ENCODE data around the gene RNF180. TPM values are rescaled to one million over a fixed set of nuclear protein-coding genes. Genes with fewer than 3 reads are reported as not detected.

RNF180 gene
- total and polyA plus RNA-seq, 8 donors = 9.7 to 14.6 (median 12.2) TPM

DNA sequence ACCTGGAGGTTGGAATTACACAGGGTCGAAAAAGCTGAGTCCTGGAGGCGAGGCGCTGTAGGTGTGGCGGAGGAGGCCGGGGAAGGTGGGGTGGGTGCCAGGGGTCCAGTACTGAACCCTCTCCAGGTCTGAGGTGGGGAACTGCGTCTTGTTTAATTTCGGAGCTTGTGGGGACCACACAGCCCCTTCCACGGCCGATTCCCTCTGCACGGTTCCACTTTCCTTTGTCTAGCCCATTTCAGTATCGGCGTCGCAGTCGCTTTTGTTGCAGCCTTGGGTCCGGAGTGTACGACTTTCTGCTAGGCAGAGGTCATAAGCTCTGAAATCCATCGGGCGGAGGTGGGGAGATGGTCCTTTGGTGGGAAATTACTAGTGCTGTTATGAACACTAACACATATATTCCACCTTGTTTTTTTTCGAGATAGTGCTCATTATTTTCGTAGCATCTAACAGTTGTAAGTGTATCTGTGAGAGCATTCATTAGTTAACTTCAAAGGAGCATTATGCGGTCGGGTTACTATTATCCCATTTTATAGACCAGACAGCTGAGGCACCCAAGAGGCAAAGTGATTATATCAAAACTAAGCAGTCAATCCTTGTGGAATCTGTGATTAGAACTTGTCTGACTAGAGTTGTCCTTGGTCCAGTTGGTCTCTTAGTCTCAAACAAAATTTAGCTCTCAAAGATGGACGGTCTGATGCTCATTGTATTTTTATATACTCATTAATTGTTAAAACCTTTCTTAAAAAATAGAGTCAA, 737 bp downstream of the RNF180 start:
- DNase-seq = peak in 2 of 4 donors; percentile 40 to 44
- H3K4me3 ChIP-seq = peak overlapping the region; percentile 46 to 56
- intact Hi-C loops (cut with DNase I) = no loop called here
- no peaks in the 10 kb centered on the region for H3K36me3 ChIP-seq
- TF ChIP-seq, protein P1, sequence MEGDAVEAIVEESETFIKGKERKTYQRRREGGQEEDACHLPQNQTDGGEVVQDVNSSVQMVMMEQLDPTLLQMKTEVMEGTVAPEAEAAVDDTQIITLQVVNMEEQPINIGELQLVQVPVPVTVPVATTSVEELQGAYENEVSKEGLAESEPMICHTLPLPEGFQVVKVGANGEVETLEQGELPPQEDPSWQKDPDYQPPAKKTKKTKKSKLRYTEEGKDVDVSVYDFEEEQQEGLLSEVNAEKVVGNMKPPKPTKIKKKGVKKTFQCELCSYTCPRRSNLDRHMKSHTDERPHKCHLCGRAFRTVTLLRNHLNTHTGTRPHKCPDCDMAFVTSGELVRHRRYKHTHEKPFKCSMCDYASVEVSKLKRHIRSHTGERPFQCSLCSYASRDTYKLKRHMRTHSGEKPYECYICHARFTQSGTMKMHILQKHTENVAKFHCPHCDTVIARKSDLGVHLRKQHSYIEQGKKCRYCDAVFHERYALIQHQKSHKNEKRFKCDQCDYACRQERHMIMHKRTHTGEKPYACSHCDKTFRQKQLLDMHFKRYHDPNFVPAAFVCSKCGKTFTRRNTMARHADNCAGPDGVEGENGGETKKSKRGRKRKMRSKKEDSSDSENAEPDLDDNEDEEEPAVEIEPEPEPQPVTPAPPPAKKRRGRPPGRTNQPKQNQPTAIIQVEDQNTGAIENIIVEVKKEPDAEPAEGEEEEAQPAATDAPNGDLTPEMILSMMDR (IDR thresholded peaks at IDR 0.05) = no peak
- H3K27me3 ChIP-seq = peaks cover 4 to 45% of the 10 kb centered on the region in 2 donors
- H3K27ac ChIP-seq = peak overlapping the region; percentile 75 to 79
- H3K4me1 ChIP-seq = peaks cover 0 to 3% of the 10 kb centered on the region in 2 donors
- H3K9me3 ChIP-seq = no peaks in the 10 kb centered on the region
- peak; percentile 50 for ATAC-seq

DNA sequence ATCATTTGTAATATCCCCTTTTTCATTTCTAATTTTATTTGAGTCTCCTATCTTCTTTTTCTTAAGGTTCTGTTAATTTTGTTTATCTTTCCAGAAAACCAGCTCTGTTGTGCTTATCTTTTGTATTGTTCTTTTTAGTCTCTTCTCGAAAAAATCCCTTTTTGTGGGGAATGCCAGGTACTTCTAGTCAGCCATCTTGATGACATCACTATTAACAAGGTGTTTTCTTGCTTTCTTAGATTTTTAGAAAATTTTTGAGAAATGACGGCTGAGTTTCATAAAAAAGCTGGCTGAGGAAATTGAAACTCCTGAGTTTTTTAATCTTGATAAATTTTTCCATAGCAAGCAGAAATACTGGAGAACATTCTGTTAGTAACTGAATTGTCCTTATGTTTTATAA, 10.7 kb downstream of the RNF180 start:
- Histone ChIP-seq H3K27me3 (no peaks in the 10 kb centered on the region), H3K9me3 (peaks cover 0 to 2% of the 10 kb centered on the region in 2 donors), H3K27ac (no peak overlapping the region), H3K4me1 (no peaks in the 10 kb centered on the region), H3K36me3 (no peaks in the 10 kb centered on the region), H3K4me3 (no peak overlapping the region)
- DNase-seq = no peak
- no peak for ATAC-seq
- intact Hi-C loops (cut with DNase I) = no loop called here
- TF ChIP-seq, protein P1 (IDR thresholded peaks at IDR 0.05) = no peak

GRCh38 chr5:64180661-64181343, 15.2 kb downstream of the RNF180 start:
- intact Hi-C loops (cut with DNase I) = no loop called here
- ATAC-seq (no peak), DNase-seq (no peak)
- H3K4me3 ChIP-seq = no peak overlapping the region
- TF ChIP-seq, protein P1 (IDR thresholded peaks at IDR 0.05) = no peak
- H3K4me1 ChIP-seq = no peaks in the 10 kb centered on the region
- H3K27ac ChIP-seq = no peak overlapping the region
- no peaks in the 10 kb centered on the region for H3K27me3 ChIP-seq
- no peaks in the 10 kb centered on the region for H3K9me3 ChIP-seq
- no peaks in the 10 kb centered on the region for H3K36me3 ChIP-seq

DNA sequence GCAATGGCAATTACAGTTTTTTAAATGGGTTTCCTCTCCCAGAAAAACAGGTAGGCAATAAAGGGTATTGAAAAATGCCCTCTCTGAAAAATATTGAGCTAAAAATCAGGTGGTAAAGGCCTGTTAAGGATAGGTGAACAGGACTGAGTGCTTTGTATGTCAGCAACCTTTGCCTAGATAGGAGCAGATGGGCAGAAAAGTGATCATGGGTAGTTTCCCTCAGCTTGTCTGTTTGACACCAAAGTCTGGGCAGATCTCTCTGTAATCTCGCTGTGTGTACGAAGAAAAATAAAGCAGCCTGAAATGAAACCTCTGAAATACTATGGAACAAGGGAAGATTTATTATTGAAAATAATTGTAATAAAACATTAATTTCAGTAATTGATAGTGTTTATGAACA, 15.8 kb downstream of the RNF180 start:
- TF ChIP-seq, protein P1 (IDR thresholded peaks at IDR 0.05) = no peak
- no peak for ATAC-seq

DNA sequence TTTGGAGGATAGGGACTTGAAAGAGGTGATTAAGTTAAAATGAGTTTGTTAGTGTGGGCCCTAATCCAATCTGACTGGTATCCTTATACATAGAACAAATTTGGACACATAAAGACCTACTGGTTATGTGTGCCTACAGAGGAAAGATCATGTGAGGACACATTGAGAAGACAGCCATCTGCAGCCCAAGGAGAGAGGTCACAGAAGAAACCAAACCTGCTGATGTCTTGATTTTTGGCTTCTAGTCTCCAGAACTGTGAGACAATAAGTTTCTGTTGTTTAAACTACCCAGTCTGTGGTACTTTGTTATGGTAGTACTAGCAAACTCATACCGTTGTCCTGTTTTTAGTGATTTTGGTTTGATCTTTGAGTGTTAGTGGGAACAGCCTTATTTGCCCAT, 18.3 kb downstream of the RNF180 start:
- H3K4me3 ChIP-seq = no peak overlapping the region
- H3K36me3 ChIP-seq = no peaks in the 10 kb centered on the region
- H3K27ac ChIP-seq = no peak overlapping the region
- TF ChIP-seq, protein P1 (IDR thresholded peaks at IDR 0.05) = no peak
- no peaks in the 10 kb centered on the region for H3K4me1 ChIP-seq
- H3K9me3 ChIP-seq = no peaks in the 10 kb centered on the region
- DNase-seq = no peak
- ATAC-seq = no peak
- H3K27me3 ChIP-seq = no peaks in the 10 kb centered on the region
- intact Hi-C loops (cut with DNase I) = no loop called here

More for the DNA sequence above, 15.8 kb downstream of the RNF180 start:
- no peaks in the 10 kb centered on the region for H3K9me3 ChIP-seq
- H3K27me3 ChIP-seq = no peaks in the 10 kb centered on the region
- no peak overlapping the region for H3K27ac ChIP-seq
- no peaks in the 10 kb centered on the region for H3K4me1 ChIP-seq
- intact Hi-C loops (cut with DNase I) = no loop called here
- no peaks in the 10 kb centered on the region for H3K36me3 ChIP-seq
- no peak for DNase-seq
- H3K4me3 ChIP-seq = no peak overlapping the region

Measured in left lung (tissue), 10 donors.